Measurements from ENCODE around the gene P2RX1. TPM values are rescaled to one million over a fixed set of nuclear protein-coding genes. Genes with fewer than 3 reads are reported as not detected.

Gene P2RX1
- total RNA-seq: 1.3 and 2.3 TPM in 2 replicates

DNA sequence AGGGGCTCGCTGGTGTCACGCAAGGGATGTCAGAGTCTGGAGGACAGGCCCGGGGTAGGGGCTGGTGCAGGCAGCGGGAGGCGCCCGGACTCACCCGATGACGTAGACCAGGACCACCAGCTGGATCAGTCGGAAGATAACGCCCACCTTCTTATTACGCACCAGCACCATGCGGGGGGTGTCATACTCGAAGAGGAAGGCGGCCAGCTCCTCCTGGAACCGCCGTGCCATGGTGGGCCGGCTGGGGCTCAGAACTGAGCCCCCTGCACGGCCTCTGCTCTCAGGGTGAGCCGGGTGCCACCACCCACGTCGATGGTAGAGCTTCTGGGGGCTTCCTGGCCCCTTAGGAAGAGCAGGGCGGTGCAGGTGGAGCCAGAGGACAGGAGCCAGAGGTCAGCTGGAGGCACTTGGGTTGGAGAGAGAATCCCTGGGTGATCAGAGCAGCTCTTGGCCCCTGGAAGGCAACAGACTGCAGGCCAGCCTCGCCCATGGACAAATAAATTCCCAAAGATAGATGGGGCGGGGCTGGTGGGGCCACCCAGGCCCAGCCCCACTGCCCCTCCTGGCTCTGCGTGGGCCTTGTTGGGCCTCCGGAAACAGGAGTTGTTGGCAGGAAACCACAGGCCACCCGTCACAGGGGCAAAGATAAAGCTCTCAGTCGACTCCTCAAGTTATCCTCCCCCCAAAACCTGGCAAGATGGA, at the start of gene P2RX1:
P2RX1 (minus strand) TSS at position 471 of the 702 bp plus-strand sequence; CDS start at position 231, 240 bp downstream.
- H3K4me3 ChIP-seq (ENCODE audit: low read depth, low read length): peak within 1 kb of the TSS; percentile 13
- DNase-seq (ENCODE audit: low read depth): peak; percentile 71
- TF ChIP-seq, protein P1, sequence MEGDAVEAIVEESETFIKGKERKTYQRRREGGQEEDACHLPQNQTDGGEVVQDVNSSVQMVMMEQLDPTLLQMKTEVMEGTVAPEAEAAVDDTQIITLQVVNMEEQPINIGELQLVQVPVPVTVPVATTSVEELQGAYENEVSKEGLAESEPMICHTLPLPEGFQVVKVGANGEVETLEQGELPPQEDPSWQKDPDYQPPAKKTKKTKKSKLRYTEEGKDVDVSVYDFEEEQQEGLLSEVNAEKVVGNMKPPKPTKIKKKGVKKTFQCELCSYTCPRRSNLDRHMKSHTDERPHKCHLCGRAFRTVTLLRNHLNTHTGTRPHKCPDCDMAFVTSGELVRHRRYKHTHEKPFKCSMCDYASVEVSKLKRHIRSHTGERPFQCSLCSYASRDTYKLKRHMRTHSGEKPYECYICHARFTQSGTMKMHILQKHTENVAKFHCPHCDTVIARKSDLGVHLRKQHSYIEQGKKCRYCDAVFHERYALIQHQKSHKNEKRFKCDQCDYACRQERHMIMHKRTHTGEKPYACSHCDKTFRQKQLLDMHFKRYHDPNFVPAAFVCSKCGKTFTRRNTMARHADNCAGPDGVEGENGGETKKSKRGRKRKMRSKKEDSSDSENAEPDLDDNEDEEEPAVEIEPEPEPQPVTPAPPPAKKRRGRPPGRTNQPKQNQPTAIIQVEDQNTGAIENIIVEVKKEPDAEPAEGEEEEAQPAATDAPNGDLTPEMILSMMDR (IDR thresholded peaks at IDR 0.05; ENCODE audit: insufficient read depth, low read depth, low read length): no peak

DNA sequence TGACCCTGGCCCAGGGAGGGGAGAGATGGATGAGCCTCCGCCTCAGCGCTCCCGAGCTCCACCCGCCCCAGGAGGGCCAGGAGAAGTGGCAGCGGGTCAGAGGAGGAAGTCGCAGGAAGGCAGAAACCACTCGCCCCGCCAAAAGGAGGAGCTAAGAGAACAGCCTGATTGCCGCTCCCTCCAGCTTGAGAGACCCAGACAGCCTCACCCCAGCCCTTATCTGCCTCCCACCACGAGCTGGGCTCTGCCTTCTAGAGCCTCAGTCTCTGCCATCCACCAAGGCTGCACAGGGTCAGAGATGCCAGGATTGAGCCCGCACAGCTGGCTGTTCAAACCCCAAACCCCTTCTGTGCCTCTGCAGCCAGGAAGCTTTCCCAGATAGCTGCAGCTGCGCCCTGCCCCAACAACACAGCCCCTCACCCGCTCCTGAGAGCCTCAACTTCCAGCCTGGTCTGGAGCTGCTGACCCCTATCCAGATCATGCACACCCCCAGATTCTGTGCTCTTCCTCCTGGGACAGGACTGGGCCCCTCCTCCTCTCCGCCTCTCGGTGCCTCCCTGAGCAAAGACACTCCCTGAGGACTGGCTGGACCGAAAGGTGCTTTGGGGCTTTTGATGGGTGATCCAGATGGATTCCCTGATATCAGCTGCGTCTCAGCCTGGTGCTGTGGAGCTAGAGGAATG, 49.0 kb upstream of the P2RX1 start:
- TF ChIP-seq, protein P1 (IDR thresholded peaks at IDR 0.05; ENCODE audit: insufficient read depth, low read depth, low read length): no peak
- DNase-seq (ENCODE audit: low read depth): peak; percentile 63
- H3K4me3 ChIP-seq (ENCODE audit: low read depth, low read length): peak overlapping the region; percentile 56

DNA sequence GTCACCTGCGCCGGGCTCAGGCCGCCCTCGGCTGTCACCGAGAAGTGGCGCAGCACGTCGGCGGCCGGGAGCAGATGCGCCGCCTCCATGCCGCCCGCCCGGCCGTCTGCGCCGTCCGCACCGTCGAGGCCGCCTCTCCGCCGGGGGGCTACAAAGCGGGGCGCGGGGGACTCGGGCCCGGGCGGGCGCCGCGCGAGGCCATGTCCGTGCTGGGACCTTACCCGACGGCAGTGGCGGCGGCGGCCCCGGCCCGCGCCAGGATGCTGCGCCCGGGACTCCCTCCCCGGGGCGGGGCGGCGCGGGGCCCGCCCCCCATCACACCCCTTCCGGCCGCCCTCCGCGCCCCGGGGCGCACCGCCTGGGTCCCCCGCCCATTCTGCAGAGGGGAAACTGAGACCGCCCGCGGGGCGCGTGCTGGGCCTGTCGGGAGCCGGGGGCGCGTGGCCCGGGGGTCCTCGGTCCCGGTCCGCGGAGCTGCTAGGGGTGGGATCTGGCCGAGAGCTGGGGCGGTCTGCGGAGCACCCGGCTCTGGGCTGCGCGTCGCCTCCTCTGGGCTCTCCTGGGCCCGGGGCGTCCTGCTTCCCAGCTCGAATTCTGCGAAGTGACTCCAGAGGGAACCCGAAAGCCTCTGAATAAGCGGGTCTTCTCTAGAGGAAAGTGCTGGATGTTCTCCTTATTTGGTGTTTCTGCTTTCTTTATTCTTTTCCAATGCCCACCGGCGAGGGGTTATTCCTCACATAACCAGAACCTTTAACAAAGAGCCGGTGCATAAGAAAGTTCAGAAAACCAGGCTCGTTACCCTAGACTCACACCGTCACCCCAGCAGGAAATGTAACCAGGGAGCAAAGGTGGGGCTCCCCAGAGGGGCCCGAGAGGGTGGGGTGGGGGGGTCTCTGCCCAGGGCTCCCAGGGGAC, 48.2 kb upstream of the P2RX1 start, which contains the start of gene ATP2A3:
ATP2A3 (minus strand) TSS at position 235 of the 915 bp plus-strand sequence; CDS start at position 89, 146 bp downstream.
- TF ChIP-seq, protein P1 (IDR thresholded peaks at IDR 0.05; ENCODE audit: insufficient read depth, low read depth, low read length): no peak
- DNase-seq (ENCODE audit: low read depth): peak; percentile 27
- H3K4me3 ChIP-seq (ENCODE audit: low read depth, low read length): peak within 1 kb of the TSS; percentile 56

DNA sequence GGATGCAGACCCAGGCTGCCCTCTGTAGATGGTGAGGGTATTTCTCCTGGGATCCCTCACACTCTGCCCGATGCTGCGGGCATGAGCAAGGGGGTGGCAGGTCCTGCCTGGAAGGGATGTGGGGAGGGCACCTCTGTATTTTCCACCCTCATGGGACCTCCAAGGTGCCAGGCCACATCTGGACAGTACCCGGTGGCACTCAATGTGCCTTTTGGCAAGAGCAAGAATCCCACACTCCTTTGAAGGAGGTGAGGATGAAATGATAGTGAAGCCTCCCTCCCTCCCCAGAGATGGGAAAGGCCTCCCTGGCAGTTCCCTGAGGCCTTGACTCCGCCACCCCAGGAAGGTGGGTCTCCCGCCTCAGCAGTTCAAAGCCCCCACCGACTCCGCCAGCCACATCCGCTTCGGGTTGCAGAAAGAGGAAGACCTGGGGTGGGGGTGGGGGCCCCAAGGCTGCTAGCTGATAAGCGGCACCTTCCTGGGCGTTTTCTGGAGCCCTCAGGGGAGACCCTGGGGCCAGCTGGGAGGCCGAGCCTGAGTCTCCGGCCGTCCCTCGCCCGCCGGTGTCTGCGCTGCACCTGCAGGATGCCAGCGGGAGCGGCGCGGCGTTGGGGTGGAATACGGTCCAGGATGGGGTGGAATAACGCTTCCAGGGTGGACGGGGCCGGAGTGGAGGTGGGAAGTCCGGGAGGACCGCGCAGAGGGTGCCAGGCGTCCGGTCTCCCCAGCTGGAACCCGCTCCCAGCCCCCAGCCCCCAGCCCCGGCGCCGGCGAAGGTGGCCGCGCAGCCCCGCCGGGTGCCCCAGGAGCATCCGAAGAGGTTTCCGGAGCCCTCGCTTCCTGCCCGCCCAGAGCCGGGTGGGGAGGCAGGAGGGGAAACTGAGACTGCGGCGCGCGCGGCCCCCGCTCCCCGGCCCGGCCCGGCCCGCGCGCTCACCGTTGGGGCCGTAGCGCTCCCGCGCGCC, 47.3 kb upstream of the P2RX1 start:
- TF ChIP-seq, protein P1 (IDR thresholded peaks at IDR 0.05; ENCODE audit: insufficient read depth, low read depth, low read length): no peak
- H3K4me3 ChIP-seq (ENCODE audit: low read depth, low read length): no peak overlapping the region
- no peak for DNase-seq (ENCODE audit: low read depth)

DNA sequence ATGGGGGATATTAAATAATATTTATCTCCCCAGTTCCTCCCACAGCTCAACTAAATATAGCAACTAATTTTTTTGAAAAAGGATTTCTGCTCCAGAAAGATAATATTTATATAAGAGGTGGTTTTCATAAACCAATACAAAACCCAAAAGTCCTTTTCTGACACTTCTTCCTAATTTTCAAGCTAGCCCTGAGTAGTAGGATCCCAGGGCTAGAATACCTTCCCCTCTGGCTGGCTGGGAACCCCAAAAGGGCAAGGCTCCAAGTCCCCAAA, 46.6 kb upstream of the P2RX1 start:
- H3K4me3 ChIP-seq (ENCODE audit: low read depth, low read length): no peak overlapping the region
- no peak for DNase-seq (ENCODE audit: low read depth)
- TF ChIP-seq, protein P1 (IDR thresholded peaks at IDR 0.05; ENCODE audit: insufficient read depth, low read depth, low read length): no peak
